CD4-positive, alpha-beta T cell treated with Interleukin-6 at 100 ng/mL for 8 hours (primary cell): ENCODE results near the gene CFAP61.
"Not testable (repeated sequence)": the region's sequence is repeated elsewhere in the genome, so short reads cannot be mapped to it uniquely, and the experiment has no call there.

Experiments used
- DNase-seq: peaks from one replicate; pipeline ENCODE4 v3.0.0-alpha.2; 2020; ENCODE audit warnings: mixed read lengths, low spot score

CFAP61 gene

DNA sequence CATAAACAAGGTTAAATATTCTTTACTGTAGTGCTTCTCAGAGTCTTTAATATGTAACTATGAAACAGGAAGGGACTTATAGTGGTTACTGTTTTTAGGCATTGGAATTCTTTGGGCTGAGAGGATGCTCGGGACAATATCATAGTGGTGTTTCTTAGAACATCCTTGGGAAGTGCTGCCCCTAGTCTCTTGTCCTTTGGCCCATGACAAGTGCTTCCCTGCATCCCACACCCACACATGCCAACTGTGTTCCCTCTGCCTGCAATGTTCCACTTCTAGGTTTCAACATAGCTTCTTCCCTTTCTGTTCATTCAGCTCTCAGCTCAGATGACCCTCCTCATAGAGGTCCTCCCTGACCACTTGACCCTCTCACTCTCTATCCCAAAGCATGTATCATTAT is 37.6 kb downstream of the CFAP61 start:
- DNase-seq, result no peak

DNA sequence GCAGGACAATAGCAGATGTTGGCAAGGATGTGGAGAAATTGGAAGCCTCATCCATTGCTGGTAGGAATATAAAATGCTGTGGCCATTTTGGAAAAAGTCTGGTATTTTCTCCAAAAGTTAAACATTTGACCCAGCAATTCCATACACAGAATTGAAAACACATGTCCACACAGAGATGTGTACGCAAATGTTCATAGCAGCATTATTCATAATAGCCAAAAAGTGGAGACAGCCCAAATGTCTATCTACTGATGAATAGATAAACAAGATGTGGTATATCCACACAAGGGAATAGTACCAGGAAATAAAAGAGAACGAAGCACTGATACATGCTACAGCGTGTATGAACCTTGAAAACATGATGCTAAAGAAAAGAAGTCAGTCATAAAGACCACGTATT is 40.5 kb downstream of the CFAP61 start:
- DNase-seq, result no peak

DNA sequence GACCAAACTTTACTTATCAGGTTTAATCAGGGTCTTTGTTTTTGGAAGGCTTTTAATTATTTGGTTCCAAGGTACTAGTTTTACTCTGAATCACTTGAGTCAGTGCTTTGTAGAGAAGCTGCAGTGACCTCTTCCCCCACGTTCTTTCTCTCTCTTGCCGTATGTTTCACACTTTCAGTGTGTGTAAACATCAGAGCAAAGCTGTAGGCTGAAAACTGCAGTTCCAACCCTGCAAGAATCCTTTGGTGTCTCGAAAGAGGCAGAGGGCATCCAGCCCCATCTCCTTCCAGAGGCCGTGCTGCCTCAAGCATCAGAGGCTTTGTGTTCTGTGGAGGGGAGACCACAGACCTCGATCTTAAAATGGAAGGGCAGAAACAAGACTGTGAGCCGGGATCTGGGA is 42.1 kb downstream of the CFAP61 start:
- no peak for DNase-seq

DNA sequence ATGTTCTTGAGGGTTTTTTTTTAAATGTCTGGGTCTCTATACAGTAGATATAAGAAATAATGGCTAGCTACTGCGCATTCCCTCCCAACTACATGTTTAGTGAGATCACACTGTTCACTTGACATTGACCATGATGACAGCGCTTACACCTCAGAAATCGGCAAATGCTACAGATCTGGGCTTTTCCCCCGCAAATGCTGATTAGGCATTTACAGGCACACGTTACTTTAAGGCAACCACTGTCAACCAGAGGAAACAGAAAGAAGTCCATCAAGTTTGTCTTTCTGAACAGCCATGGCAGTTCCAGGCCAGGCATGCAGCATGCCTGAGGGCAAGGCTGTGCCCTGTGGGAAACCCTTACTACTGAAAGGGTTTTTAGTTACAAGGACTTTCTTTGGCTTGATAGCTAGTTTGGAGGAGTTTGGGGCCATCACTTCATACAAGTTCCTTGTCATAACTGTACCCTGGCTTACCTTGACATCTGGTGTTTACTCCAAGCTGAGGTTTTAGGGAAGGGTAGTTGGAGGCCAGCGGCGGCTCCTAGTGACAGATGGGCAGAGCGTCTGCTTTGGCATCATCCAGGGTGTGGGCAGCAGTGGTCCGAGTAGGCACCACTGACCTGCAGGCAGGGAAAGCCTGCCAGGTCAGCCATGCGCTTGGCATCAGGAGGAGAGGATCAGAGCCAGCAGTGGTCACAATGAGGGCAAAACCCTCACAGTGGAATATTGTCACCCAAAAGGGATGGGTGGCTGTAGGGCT is 43.0 kb downstream of the CFAP61 start:
- no peak for DNase-seq

DNA sequence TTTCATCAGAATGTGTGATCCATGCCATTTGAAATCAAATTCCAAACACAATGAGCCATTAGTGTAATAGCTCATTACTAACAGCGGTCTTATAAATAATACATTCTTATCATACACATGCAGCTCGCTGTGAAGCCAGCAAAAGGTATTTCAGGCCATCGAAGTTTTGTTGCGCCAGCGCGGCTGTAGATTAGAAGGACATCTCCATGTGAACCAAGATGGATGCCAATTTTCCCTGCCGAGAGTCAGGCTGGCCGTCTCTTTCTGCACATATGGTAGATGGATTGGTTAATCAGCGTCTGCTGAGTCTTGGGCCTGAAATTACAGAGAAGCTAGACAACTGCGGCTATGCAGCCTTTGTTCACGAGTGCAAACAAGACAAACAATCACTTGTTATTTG is 44.1 kb downstream of the CFAP61 start:
- no peak for DNase-seq

DNA sequence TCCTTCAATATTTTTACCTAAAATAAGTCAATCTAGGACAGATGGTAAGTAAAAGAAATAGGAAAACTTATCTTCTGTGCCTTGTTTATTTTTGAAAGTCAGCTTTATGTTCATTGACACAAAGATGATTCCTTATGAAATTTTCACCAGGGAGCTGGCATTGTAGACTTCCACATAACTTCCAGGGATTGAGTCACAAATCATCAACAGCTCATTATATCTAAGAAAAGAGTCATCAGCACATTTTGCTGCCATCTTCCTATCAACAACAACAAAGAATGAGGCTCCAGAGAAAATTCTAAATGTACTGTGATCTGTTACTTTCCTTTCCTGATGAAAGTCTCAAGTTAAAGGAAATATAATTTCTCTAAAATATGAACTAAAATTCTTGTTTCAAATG is 48.5 kb downstream of the CFAP61 start:
- no peak for DNase-seq

DNA sequence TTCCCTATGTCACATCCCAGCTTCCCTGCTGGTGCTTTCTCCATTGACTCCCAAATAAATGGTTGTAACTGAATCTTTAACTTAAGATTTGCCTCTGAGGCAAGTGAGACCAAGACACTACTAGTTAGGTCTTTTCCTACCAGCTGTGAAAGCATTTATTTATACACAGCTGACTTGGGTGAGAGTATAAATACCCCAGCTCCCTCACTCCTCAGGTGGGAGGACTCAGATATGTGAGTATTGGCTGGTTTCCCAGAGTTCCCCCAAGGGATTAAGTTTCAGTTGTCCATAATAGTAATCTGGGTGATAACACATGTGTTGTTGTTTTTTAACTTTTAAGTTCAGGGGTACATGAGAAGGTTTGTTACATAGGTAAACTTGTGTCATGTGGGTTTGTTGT is 49.8 kb downstream of the CFAP61 start:
- DNase-seq, result no peak

DNA sequence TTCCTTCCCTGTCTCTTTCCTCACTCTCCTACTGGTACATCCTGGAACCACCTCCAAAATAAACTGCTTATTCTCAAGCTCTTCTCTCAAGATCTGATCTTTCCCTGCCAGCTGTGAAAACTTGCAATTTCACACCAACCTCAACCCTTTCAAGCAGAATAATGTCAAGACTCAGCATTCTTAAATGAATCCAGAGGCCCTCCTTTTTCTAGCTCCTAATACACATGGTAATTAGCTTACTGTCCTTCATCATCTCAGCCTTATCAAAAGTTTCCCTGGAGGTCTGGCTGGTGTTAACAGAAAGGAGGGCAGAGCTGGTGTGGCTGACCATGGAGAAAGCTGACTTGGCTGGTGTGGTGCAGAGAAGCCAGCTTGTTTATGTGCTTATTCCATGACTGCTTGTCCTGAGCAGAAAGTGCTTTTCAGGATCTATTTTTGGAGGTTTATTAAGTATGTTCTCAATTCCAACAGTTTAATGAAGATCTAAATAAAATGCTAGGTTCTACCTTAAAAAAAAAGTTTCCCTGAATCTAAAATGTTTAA is 50.5 kb downstream of the CFAP61 start:
- no peak for DNase-seq

DNA sequence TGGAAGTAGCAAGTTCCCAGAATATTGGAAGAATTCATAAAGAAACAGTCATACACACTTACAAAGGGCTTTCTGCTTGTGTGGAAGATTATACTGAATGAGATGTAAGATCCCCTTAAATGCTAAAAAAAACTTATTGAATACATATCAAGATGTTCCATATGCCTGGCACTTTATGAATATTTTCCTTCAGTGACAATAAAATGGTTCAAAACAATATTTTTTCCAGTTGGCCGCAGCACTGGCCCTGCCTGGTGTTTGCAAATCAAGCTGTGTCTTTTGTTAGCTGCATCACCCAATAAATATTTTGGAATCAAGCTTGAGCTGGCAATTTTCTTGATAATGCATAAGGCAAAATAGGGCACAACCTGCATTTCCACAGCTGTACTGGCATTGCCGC is 51.2 kb downstream of the CFAP61 start:
- no peak for DNase-seq

DNA sequence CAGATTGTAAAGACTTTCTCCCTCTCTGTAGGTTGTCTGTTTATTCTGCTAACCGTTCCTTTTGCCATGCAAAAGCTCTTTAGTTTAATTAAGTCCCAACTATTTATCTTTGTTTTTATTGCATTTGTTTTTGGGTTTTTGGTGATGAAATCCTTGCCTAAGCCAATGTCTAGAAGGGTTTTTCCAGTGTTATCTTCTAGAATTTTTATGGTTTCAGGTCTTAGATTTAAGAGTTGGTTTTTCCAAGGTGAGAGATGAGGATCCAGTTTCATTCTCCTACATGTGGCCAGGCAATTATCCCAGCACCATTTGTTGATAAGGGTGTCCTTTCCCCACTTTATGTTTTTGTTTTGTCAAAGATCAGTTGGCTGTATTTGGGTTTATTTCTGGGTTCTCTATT is 70.9 kb downstream of the CFAP61 start:
- not testable (repeated sequence) for DNase-seq

DNA sequence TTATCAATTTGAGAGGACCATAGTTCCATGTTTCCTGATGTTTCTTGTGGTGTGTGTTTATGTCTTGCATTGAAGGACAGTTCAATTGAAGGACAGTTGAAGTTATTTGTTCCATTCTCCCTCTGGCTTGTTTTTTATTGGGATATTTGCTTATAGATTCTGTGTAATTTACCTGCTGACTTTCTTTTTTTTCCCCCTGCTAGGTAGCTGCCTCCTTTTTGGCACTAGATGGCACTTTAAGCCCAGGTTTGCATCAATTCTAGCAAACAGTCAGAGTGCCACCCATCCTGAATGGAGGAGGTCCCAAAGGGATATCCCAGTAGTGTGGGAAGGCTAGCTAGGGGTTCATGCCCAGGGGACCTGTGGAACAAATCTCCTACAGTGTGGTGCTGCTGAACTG is 78.1 kb downstream of the CFAP61 start:
- no peak for DNase-seq

DNA sequence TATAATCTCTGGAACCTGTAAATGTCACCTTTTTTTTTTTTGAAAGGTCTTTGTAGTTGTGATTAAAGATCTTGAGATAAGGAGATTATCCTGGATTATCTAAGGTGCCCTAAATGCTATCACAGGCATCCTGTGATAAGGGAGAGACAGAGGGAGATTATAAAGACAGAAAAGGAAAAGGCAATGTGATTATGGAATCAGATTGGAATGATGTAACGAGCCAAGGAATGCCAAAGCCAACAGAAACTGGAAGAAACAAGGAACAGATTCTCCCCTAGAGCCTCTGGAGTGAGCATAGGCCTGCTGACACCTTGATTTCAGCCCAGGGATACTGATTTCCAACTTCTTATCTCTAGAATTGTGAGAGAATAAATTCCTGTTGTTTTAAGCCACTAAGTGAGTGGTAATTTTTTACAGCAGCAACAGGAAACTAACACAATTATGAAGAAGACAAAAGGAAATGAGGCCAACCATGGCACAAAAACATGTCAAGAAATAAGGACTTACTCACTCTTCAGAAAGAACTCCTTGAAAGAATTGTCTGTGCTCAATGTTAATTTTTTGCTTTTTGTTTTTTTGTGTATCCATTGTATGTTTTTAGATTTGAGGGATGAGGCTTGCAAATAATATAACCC is 82.7 kb downstream of the CFAP61 start:
- no peak for DNase-seq

DNA sequence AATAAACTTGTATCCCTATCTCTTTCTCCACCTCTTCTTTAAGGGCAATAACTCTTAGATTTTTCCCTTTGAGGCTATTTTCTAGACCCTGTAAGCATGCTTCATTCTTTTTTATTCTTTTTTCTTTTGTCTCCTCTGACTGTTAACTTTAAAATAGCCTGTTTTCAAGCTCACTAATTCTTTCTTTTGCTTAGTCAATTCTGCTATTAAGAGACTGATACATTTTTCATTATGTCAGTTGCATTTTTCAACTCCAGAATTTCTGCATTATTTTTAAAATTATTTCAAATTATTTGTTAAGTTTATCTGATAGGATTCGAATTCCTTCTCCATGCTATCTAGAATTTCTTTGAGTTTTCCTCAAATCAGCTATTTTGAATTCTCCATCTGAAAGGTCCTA is 84.0 kb downstream of the CFAP61 start:
- no peak for DNase-seq

DNA sequence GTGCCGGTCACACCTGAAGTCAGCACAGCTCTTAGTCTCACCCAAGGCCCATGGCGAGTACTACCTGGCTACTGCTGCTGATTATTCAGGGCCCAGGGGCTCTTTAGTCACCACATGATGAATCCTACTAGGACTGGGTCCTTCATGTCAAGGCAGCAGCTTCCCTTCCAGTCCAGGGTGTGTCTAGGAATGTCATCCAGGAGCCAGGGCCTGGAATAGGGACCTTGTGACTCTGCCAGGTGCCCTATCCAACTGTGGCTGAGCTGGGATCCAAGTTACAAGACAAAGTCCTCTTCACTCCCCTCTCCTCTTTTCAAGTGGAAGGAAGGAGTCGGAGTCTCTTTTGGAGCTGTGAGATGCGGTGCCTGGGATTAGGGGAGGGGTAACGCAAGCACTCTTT is 85.5 kb downstream of the CFAP61 start:
- no peak for DNase-seq

DNA sequence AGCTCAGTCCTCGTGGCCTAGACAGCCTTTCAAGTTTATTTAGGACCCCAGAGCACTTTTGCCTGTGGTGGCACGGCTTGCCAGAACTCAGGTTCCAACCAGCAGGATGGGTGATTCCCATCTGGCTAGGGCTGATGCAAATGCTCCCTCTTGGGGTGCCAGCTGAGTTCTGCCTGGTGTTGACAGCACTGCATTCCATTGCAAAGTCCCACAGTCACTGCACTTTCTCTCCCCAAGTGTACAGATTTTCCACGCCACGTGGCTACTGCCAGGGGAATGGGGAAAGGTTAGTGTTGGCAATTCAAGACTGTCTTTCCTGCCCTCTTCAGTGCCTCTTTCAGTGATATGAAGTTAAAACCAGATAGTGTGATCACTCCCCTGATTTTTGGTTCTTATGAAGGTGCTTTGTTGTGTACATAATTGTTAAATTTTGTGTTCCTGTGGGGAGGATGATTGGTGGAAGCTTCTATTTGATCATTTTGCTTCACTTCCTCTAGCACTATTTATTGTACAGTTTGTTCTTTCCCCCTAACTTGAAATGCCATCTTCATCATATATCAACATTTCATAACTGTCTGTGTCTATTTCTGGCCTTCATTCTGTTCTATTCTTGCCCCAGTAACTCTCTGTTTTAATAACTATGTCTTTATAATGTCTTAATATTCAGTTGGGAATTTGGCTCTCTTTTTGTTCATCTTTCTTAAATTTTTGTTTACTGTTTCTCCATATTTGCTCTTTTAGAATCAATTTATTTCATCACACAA is 86.2 kb downstream of the CFAP61 start:
- DNase-seq, result no peak

DNA sequence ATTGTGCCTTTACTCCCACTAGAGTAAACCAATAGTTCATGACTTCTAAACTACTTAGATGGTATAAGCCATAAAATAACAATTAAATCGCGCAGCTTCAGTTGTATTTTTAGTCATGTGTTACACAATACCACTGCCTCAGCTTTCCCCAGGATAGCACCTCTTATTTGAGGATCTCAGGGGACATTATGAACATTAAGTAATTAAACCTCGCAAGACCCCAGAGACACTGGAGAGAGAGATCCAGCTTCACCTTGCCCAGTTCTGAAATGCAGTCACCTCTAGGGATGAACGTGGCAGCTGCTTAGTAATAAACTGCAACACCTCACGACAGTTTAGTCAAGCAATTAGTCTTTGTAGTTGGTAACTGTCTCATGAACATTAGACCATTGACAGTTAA is 87.1 kb downstream of the CFAP61 start:
- no peak for DNase-seq

DNA sequence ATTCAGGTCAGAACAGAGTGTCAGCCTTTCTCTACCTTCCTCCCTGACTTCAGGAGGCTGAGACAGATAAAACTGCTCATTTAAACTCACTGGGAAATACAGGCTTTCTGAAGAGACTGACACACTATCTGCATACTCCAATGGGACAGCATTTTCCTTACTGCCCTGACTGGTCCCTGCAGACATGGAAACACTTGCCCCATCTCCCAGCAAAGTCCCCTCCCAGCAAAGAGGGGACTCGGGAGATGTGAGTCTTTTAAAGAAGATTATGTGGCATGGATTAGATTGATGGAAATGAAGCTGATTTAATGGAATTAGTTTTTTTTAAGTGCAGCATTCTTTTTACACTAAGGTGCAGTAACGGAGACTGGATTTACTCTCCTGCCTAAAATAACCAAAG is 90.8 kb downstream of the CFAP61 start:
- no peak for DNase-seq

DNA sequence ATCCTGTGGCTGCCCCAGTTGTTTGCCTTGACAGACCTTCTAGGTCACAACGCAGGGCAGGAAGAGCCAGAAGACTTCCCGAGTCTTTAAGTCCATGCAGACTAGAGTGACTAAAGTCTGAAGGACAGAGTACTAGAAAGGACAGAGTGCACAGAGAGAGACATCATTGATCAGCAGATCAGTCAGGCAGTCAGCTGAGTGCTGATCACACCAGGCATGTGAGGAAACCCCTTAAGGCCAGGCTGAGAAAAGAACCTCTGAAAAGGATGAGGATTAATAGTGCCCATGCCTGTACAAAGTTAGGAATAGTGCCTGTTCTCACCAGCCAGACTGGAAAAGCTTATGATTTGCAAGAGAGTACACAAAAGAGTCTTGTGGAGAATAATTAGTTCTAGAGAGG is 91.3 kb downstream of the CFAP61 start:
- DNase-seq, result no peak

DNA sequence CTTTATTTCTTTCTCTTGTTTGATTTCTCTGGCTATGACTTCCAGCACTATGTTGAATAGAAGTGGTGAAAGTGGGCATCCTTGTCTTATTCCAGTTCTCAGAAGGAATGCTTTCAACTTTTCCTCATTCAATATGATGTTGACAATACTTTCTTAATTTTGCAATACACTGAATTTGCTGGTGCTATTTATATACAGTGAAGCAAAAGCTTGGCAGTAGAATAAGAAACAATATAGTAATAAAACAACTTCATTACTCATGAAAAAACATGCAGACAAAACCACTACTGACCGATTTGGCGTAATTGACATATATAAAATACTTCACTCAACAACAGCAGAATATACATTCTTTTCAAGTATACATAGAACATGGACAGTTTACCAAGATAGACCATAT is 96.4 kb downstream of the CFAP61 start:
- no peak for DNase-seq

DNA sequence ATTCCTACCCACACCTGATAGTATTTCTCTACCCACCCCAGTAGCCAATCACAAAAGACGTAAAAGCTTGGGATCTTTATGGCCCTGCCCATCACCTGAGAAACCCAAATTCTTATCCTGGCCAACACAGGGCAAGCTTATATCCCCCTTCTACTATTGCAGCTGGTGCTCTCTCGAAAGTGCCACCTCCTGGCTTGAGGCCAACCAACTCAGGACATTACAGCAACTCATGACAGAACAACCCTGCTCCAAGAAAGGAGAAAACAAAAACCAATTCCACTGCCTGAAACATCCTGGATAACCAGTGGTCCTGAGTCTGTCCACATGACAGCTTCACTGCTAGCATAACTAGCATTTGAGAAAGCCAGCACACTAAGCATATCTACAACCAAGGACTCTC is 97.9 kb downstream of the CFAP61 start:
- no peak for DNase-seq

DNA sequence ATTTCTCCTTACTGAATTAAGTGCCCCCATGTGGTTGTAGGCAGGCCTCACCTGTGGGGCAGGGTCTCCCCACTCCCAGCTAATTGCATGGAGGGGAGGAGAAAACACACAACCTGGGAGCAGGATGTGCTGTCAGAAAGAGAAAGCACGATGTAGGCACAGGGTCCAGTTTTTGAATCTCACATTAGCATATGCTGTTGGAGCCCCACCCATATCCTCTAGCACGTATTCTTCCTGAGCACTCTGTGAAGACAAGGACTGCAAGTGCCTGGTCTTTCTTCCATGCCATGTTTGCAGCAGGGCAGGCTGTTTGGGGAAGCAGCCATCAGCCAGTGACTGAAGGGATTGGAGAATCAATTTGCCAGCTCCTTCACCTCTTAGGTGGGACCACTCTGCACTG is 108.2 kb downstream of the CFAP61 start:
- no peak for DNase-seq

DNA sequence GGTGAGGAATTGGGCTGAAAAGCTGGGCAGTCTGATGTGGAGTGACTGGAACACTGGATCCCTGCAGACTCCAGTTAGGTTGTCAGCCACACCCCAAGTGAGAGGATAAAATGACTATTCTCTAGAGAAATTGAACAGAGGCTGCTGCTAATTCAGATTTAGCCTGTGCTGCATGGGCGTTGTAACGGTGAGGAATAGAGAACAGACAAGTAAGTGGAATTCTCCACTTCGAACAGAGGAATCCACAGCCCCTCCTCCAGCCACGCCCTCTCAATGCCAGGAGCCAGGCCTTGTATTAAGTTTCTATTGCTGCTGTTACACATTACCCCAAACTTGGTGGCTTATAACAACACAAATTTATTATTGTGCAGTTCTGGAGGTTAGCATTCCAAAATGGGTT is 109.3 kb downstream of the CFAP61 start:
- no peak for DNase-seq

DNA sequence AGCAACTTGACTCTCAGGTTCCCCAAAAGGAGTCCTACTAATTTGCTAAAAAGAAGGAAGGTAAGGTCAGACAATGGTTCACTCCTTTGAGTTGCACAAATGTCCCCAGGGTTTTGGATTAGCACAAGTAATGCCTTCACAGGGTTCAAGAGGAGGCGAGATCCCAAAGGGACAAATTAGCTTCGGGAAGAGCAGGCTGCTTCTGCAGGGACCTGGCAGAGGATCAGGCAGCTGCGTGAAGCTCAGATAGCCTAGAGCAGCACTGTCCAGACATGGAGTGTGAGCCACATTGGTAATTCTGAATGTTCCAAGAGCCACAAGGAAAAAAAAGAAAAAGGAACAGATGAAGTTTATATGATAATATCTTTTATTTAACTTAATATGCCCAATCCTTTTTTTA is 115.4 kb downstream of the CFAP61 start:
- DNase-seq, result no peak
